HG03520 (cell line): ENCODE results near the gene ZNF57.
"Not testable (repeated sequence)": the region's sequence is repeated elsewhere in the genome, so short reads cannot be mapped to it uniquely, and the experiment has no call there.

ENCODE experiments used
- ATAC-seq: cut with Tn5 transposase; IDR thresholded peaks from one replicate; pipeline ENCODE4 v1.9.1; 2021; ENCODE audit warnings: mild to moderate bottlenecking, moderate library complexity; ENCODE audit not compliant: unreplicated experiment

Gene ZNF57

GRCh38 chr19:2890531-2890930 lies 10.2 kb upstream of the ZNF57 start:
- not testable (repeated sequence) for ATAC-seq

GRCh38 chr19:2896694-2897093 lies 4.0 kb upstream of the ZNF57 start:
- ATAC-seq = no peak

- no peak for ATAC-seq
Observed at GRCh38 chr19:2902590-2903218, 2.0 kb downstream of the ZNF57 start.

- ATAC-seq = not testable (repeated sequence)
Observed at GRCh38 chr19:2903326-2903725, 2.6 kb downstream of the ZNF57 start.

- ATAC-seq = no peak
Observed at GRCh38 chr19:2905918-2906519, 5.3 kb downstream of the ZNF57 start.

GRCh38 chr19:2906631-2907195 lies 6.0 kb downstream of the ZNF57 start:
- no peak for ATAC-seq

GRCh38 chr19:2912306-2912705 lies 11.6 kb downstream of the ZNF57 start:
- ATAC-seq = no peak

GRCh38 chr19:2917275-2918184 lies 16.8 kb downstream of the ZNF57 start:
- no peak for ATAC-seq

- no peak for ATAC-seq
Observed at GRCh38 chr19:2922987-2923386, 22.3 kb downstream of the ZNF57 start.

GRCh38 chr19:2923510-2923909 lies 22.8 kb downstream of the ZNF57 start:
- ATAC-seq = no peak

- no peak for ATAC-seq
Observed at GRCh38 chr19:2926341-2927031, 25.8 kb downstream of the ZNF57 start.

GRCh38 chr19:2927032-2927430 lies 26.3 kb downstream of the ZNF57 start:
- no peak for ATAC-seq

- no peak for ATAC-seq
Observed at GRCh38 chr19:2933490-2933910, 32.8 kb downstream of the ZNF57 start.

- ATAC-seq = not testable (repeated sequence)
Observed at GRCh38 chr19:2935863-2936262, 35.1 kb downstream of the ZNF57 start.

GRCh38 chr19:2942928-2943640 lies 42.4 kb downstream of the ZNF57 start:
- ATAC-seq = no peak

GRCh38 chr19:2944403-2944774 lies 43.7 kb downstream of the ZNF57 start:
- ATAC-seq = no peak

- peak; percentile 96 for ATAC-seq
Observed at GRCh38 chr19:2944775-2945574, 44.2 kb downstream of the ZNF57 start, which contains the start of gene ZNF77. Gene ZNF77, minus strand, starts transcription at chr19:2944971. Its CDS starts 131 bp downstream, at chr19:2944840.

- ATAC-seq = no peak
Observed at GRCh38 chr19:2945575-2946184, 45.0 kb downstream of the ZNF57 start.

GRCh38 chr19:2949939-2950285 lies 49.2 kb downstream of the ZNF57 start:
- ATAC-seq = no peak
